Vagina (tissue), 2 donors: ENCODE data around the gene SLC16A5.

Experiments
- CTCF ChIP-seq, 3 experiments: fragments of 450-650 bp in 2 of 3; fragments of 200-600 bp in 1 of 3; sonication (generic) in 1 of 3; IDR thresholded peaks; one replicate each; pipeline ENCODE4 v1.5.1; 2017 to 2019; ENCODE audit warnings: antibody characterized with exemption in 3 of 3, mild to moderate bottlenecking in 2 of 3, moderate library complexity in 2 of 3
- POLR2AphosphoS5 ChIP-seq, 2 donors: sonication (generic); formaldehyde crosslinking; IDR thresholded peaks; one replicate each; pipeline ENCODE4 v1.9.0; 2017; ENCODE audit warnings: antibody characterized with exemption in 2 of 2, mild to moderate bottlenecking in 2 of 2, low read depth in 1 of 2; ENCODE audit not compliant: insufficient read depth in 1 of 2

- TF ChIP-seq POLR2AphosphoS5 (IDR thresholded peaks at IDR 0.05; ENCODE audit: insufficient read depth in 1 of 2, low read depth in 1 of 2) (no peak), CTCF (IDR thresholded peaks at IDR 0.05) (no peak)
Observed at GRCh38 chr17:75087182-75087557, 584 bp upstream of the SLC16A5 start.
